GM18873 (cell line): ENCODE data around the gene GIPC3.
"Not testable (repeated sequence)": the region's sequence is repeated elsewhere in the genome, so short reads cannot be mapped to it uniquely, and the experiment has no call there.

ENCODE experiments used
- ATAC-seq: cut with Tn5 transposase; IDR thresholded peaks from one replicate; pipeline ENCODE4 v1.9.1; 2021; ENCODE audit warnings: mild to moderate bottlenecking, moderate library complexity, moderate number of reproducible peaks; ENCODE audit not compliant: unreplicated experiment, low FRiP score

The GIPC3 gene

DNA sequence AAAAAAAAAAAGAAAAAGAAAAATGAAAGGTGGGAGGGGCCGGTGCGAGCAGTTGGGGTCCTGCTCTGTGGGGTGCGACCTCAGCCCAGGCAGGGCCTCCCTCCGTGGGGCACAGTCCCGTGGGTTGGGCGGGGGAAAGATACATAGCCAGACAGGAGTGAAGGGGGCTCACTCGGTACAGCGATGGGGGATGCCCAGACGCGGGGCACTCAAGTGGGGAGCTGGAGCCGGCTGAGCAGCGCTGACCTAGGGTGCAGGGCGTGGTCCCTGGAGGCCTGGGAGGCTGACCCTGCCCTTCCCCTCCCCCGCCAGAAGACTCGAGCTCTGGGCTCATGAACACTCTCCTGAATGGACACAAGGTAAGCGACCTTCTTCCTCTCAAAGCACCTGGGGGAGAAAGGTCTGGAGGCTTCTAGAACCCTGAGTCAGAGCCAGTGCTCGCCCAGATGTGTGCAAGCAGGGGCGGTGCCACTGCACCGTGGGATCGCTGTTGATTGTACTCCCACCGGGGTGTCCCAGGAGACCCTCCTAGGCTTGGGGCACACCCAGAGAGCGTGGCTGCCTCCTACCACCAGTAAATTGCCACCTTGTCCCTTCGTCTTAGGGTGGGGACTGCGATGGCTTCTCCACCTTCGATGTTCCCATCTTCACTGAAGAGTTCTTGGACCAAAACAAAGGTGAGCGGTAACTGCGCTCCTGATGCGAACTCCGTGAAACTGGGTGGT lies 9.2 kb upstream of the GIPC3 start:
- ATAC-seq = no peak

DNA sequence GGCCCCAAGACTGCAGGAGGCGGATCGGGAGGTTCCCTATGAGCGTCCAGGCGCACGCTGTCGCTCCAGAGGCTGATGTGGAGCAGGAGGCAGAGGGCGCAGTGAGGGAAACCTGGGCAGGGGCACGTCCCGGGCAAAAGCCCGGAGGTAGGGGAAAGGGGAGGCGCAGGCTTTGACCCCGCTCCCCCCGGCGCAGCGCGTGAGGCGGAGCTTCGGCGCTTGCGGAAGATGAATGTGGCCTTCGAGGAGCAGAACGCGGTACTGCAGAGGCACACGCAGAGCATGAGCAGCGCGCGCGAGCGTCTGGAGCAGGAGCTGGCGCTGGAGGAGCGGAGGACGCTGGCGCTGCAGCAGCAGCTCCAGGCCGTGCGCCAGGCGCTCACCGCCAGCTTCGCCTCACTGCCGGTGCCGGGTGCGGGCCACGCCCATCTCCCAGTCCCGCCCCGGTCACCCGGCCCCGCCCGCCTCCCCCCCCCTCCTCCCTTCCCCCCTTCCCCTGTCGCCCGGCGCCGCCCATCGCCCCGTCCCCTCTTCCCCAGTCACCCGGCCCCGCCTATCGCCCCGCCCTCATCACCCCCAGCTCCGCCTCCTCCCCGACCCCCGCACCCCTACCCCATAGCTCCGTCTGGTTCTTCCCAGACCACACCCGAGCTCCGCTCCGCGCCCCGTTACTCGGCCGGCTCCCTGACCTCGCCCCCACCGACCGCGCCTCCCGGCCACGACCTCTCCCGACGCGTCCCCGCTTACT lies 8.4 kb upstream of the GIPC3 start:
- ATAC-seq = no peak

DNA sequence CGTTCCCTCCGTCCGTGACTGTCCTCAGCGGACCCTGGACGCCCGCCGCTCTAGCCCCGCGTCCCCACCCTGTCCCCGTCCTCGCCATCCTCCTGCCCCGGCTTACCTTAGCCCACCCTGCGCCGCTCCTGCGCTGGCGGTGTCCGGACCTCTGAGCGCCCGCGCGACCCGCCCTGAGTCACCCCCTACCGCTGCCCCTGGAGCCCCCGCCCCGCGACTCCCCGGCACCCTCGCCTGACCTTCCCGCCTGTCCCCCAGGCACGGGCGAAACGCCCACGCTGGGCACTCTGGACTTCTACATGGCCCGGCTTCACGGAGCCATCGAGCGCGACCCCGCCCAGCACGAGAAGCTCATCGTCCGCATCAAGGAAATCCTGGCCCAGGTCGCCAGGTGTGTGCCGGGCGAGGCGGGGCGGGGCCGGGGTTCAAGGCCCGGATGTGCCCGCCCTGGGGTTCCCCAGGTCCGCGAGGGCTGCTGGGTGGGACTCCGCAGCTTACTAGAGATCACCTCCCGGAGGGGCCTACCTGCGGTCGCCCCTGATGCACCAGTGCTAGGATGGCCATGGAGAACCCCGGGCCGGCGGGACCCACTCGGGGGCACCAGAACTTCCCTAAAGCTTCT lies 7.4 kb upstream of the GIPC3 start:
- ATAC-seq = no peak

DNA sequence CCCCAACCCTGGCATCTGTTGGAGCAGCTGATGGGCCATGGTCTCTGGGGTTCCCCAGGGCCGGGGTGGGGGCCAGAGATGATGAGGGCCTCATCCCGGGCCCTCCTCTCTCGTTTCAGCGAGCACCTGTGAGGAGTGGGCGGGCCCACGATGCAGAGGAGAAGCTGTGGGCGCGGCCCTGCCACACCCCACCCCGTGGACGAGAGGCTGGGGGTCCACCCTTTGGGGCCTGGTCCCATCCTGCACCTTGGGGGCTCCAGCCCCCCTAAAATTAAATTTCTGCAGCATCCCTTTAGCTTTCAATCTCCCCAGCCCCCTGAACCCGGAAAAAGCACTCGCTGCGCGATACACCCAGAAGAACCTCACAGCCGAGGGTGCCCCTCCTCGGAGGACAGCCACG lies 6.9 kb upstream of the GIPC3 start:
- no peak for ATAC-seq

DNA sequence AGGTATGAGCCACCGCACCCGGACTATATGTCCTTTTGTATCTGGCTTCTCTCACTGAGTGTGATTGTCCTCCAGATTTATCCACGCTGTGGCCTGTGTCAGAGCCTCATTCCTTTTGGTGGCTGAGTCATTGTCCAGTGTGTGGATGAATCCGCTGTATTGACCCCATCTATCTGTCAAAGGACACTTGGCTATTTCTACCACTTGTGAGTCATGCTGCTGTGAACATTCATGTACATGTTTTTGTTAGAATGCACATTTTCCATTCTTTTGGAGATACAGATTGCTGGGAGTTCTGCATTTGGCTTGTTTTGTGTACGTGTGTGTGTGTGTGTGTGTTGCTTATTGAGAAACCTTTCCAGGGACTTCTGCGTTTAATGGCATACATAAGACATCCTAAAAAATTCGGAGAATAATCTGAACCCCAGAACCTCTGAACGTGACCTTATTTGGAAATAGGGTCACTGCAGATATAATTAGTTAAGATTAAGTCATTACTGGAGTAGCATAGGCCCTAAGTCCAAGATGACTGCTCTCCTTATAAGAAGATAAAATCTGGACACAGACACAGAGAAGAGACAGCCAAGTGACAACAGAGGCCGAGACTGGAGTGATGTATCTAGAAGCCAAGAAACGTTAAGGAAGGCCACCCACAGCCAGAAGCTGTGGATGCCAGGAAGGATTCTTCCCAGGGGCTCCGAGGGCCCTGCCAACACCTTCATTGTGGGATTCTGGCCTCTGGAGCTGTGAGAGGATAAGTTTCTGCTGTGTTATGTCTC lies 4.9 kb upstream of the GIPC3 start:
- no peak for ATAC-seq

DNA sequence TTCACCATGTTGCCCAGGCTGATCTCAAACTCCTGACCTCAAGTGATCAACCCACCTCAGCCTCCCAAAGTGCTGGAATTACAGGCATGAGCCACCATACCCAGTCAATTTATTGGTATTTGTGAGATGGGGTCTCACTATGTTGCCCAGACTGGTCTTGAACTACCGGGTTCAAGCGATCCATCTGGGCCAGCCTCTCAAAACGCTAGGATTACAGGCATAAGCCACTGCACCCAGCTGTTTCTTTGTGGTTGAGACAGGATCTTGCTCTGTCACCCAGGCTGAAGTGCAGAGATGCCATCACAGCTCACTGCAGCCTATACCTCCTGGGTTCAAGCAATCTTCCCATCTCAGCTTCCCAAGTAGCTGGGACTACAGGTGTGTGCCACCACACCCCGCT lies 3.5 kb upstream of the GIPC3 start:
- not testable (repeated sequence) for ATAC-seq

DNA sequence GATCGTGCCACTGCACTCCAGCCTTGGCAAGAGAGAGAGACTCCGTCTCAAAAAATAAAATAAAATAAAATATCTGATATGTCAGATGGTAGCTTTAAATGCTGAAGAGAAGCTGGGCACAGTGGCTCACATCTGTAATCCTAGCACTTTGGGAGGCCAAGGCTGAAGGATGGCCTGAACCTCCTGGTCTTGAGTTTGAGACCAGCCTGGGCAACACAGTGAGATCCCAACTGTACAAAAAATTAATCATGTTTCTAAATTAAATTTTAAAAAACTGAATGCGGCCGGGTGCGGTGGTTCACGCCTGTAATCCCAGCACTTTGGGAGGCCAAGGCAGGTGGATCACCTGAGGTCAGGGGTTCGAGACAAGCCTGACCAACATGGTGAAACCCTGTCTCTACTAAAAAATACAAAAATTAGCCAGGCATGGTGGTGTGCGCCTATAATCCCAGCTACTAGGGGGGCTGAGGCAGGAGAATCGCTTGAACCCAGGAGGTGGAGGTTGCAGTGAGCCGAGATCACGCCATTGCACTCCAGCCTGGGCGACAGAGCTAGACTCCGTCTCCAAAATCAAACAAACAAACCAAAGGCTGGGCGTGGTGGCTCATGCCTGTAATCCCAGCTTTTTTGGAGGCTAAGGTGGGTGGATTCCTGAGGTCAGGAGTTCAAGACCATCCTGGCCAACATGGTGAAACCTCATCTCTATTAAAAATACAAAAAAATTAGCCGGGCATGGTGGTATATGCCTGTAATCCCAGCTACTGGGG lies 1.1 kb upstream of the GIPC3 start:
- not testable (repeated sequence) for ATAC-seq

DNA sequence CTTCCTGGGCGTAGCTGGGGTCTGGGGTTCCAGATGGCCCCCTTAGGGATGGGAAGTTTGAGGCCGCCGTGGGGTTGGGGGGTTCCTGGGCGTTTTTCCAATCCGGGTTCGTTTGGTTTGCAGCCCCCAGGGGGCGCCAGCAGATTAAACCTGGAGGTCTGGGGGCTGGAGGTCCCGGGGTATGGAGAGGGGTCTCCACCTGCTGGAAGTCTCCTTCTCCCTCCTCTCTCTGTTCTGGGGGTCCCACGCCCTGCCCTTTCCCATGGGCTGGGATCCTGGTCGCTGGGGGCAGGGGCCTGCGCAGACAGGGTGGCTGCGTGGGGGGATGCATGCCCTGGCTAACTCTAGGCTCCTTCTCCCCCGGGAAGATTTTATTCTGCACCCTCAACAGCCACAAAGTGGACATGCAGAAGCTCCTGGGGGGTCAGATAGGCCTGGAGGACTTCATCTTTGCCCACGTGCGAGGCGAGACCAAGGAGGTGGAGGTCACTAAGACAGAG lies 899 bp downstream of the GIPC3 start:
- ATAC-seq = no peak

DNA sequence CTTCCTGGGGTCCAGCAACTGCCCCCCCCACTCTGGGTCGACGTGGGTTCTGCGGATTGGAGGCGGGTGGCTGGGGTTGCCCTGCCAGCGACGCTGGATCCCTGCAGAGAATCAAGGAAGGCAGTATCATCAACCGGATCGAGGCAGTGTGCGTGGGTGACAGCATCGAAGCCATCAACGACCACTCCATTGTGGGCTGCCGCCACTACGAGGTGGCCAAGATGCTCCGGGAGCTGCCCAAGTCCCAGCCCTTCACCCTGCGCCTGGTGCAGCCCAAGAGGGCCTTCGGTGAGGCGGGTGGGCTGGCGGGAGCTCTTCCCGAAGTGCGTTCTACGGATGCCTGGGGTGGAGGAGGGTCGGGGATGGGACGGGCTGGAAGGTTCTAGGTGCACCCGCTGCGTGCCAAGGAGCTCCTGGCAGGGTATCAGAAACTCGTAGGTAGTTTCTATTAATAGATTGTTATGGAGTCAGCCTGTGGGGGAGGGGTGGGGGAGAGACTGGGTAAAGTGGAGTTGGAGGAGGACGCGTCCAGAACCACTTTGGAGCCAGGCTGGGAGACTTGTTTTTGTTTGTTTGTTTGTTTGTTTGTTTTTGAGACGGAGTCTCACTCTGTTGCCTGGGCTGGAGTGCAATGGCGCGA lies 1.5 kb downstream of the GIPC3 start:
- no peak for ATAC-seq

DNA sequence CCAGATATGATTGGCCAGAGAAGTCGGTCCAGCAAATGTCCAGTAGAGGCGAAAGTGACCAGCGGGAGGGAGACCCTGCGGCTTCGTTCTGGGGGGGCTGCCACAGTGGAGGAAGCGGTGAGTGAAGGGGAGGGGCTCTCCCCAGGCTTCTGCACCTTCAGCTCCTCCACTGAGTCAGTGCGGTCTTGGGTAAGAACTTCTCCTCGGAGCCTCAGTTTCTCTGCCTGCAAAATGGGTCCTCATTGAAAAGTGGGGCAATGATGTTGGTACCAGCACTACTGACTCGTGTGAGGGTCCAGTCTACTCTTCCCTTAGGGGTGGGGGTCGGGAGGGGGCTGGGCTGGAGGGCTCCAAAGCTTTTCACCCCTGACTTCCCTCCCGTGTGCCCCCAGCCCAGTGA lies 4.2 kb downstream of the GIPC3 start:
- ATAC-seq = no peak

DNA sequence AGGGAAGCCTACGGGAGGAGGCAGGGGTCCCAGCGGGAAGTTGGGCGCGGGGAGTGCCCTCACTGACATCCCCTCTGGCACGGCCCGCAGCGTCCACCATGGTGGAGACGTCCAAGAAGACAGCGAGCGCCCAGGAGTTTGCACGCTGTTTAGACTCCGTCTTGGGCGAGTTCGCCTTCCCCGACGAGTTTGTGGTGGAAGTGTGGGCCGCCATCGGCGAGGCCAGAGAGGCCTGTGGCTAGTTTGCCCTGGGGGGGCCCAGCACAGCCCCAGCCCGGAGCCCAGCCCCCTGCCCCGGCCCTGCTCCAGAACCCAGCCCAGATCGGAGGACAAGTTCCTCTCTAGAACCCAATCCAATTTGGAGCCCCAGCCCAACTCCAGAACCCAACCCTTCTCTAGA lies 4.7 kb downstream of the GIPC3 start:
- ATAC-seq = no peak

DNA sequence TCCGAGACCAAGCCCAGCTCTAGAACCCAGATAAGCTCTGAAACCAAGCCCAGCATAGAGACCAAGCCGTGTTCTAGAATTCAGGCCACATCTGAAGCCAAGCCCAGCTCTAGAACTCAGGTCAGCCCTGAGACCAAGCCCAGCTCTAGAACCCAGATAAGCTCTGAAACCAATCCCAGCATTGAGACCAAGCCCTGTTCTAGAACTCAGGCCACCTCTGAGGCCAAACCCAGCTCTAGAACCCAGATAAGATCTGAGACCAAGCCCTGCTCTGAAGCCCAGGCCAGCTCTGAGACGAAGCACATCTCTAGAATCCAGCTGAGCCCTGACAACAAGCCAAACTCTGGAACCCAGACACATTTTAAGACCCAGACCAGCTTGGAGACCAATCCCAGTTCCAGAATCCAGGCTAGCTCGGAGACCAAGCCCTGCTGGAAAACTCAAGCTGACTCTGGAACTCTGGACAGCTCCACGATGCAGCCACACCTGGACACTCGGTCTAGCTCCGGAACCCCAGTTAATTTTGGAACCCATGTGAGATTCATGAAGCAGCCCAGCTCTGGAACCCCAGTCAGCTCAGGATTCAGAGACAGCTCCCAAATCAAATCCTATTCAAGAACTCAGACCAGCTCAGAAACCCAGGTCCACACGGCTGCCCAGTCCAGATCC lies 5.8 kb downstream of the GIPC3 start:
- no peak for ATAC-seq

DNA sequence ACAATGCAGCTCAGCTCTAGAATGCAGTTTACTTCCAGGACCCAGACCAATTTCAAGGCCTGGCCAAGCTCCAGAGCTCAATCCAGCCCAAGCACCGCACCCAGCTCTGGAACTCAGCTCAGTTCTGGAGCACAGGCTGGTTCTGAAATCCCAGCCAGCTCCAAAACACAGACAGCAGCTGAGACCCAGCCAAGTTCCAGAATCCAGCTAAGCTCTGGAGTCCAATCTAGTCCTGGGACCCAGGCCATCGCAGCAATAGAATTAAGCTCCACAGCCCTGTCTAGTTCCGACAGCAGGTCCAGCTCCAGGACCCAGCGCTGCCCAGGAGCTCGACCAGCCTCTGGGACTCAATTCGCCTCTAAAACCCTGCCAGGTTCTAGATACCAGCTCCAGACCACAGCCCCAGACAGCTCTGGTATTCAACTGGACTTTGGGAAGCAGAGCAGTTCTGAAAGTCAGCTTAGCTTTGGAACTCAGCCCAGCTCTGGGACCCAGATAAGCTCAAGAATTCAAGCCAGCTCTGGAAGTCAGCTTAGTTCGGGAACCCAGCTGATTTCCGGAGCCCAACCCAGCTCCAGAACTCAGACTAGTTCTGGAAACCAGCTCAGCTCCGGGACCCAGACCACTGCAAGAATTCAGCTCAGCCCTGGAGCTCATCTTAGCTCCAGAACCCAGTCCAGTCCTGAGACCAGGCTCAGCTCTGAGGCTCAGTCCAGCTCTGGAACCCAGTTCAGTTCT lies 6.8 kb downstream of the GIPC3 start:
- ATAC-seq = no peak

DNA sequence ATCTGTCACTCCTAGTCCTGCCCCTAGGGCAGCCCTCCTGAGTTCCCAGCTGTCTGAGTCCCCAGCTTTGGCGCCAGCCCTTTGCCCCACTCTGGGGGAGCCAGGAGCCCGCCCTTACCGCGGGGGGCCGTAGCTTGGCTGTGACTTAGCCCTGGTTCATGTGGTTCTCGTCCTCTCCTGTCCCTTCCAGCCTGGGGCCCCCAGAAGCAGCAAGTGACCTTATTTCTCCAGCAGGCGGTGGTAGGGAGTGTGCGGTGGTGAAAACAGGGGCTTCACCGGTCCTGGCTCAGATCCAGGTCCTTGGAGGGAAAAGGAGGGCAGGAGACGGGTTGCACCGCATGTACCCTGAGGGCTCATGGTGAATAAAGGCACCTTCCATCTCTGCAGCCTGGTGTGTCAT lies 7.9 kb downstream of the GIPC3 start:
- ATAC-seq = no peak

DNA sequence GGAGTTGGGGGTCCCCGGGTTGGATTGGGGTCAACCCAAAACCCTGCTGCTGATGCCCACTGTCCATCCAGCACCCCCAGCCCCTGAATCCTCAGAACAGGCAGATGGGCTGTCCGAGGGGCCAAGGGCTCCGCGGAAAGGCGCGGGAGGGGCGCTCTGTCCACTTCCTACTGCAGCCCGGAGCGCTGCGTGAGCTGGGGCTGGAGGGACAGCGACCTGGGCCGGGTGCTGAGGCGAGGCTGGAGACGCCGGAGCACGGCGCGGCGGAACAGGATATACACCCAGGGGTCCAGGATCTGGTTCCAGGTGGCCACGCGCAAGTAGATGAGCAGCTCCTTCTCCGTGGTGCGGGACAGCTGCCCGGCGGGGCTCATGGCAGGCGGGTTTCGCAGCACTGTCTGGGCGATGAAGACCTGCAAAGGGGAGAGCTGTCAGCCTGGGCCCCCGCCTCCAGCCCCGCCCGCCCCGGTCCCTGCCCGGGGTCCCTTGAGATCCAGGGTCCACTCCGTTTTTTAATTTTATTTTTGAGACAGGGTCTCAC lies 10.3 kb downstream of the GIPC3 start:
- no peak for ATAC-seq

DNA sequence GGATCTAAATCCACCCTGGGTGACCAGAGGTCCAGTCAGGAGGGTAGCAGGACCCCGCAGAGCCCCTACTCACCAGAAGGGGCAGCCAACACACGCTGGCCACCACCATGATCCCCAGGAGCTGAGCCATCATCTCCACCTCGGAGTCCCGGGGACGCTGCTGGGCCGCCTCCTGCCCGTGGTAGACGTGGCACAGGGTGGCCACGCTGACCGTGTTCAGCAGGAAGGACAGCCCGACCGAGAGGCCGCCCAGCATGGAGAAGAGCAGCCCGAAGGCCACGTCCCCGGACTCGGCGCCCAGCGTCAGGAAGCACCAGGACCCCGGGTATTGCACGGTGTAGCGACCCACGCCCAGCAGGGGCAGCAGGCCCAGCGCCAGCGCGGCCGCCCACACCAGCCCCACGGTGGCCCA lies 14.5 kb downstream of the GIPC3 start:
- no peak for ATAC-seq

DNA sequence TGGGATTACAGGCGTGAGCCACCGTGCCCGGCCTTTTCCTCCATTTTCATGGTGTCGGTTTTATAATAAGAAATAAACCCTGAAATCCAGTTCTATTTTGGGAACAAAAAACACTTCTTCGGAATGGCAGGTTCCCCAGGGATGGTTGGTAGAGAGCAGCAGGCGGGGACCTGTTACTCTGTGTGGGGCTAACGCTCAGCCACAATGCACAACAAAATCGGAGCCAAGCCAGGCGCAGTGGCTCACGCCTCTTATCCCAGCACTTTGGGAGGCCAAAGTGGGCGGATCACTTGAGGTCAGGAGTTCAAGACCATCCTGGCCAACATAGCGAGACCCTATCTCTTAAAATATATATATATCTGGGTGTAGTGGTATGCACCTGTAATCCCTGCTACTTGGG lies 15.7 kb downstream of the GIPC3 start:
- no peak for ATAC-seq
